ENCODE results near the gene WDR82. TPM values are rescaled to one million over a fixed set of nuclear protein-coding genes. Genes with fewer than 3 reads are reported as not detected.
"Not testable (repeated sequence)": the region's sequence is repeated elsewhere in the genome, so short reads cannot be mapped to it uniquely, and the experiment has no call there.

The WDR82 gene
- total and polyA plus RNA-seq, 2 of the 8 experiments (the other 6 are each of a cell fraction or from before 2014, with no cell fraction given): 33.5 to 82.7 TPM

- no peak for TF ChIP-seq PHF8 (conservative IDR thresholded peaks at IDR 0.05; ENCODE audit: low read depth, low read length)
- TF ChIP-seq NANOG (IDR thresholded peaks at IDR 0.05; ENCODE audit: insufficient read depth, low read depth, low read length, poor library complexity, severe bottlenecking): no peak
- TF ChIP-seq CBX5 (IDR thresholded peaks at IDR 0.05; ENCODE audit: low read depth, low read length): no peak
- TF ChIP-seq KDM1A (IDR thresholded peaks at IDR 0.05; ENCODE audit: borderline replicate concordance, low read length): no peak
- TF ChIP-seq MAFK (IDR thresholded peaks at IDR 0.05; ENCODE audit: low read depth, low read length): no peak
Observed at GRCh38 chr3:52272831-52273230, 5.6 kb downstream of the WDR82 start (continued).

- H2BK12ac ChIP-seq (ENCODE audit: low read depth, low read length); H3K9ac ChIP-seq (replicated peaks in 1 of 4; ENCODE audit: extremely low read depth in 1 of 4, low read depth in 3 of 4, low read length in 3 of 4); H3K56ac ChIP-seq (replicated peaks; ENCODE audit: insufficient read length, low read depth, low read length); H3K4me1 ChIP-seq (replicated peaks in 1 of 4; ENCODE audit: control insufficient read depth in 3 of 4, insufficient read depth in 4 of 4, low read length in 3 of 4); H2AFZ ChIP-seq (ENCODE audit: low read length); H2BK15ac ChIP-seq (ENCODE audit: low read length); H4K5ac ChIP-seq (ENCODE audit: insufficient read length, low read depth, low read length); H3K27me3 ChIP-seq (replicated peaks in 1 of 4; ENCODE audit: control insufficient read depth in 3 of 4, extremely low read depth in 1 of 4, insufficient read depth in 3 of 4, low read length in 3 of 4); H4K8ac ChIP-seq (ENCODE audit: extremely low read depth, insufficient read depth, low read length); H2BK20ac ChIP-seq (ENCODE audit: low read length); H2AK5ac ChIP-seq (ENCODE audit: low read depth, low read length); H4K91ac ChIP-seq (replicated peaks; ENCODE audit: insufficient read length, low read length); H3K4me2 ChIP-seq (ENCODE audit: insufficient read depth in 1 of 2, low read depth in 2 of 2, low read length in 2 of 2); FAIRE-seq; H3K18ac ChIP-seq (ENCODE audit: extremely low read depth, low read length); H3K4ac ChIP-seq (replicated peaks; ENCODE audit: insufficient read length, low read depth, low read length); H3K23me2 ChIP-seq (ENCODE audit: low read depth, low read length); H2BK120ac ChIP-seq (replicated peaks; ENCODE audit: low read depth, low read length); H3K9me3 ChIP-seq (ENCODE audit: insufficient read depth in 2 of 2, low read depth in 1 of 2, low read length in 1 of 2); H3K27ac ChIP-seq (ENCODE audit: low read depth, low read length); H3K14ac ChIP-seq (ENCODE audit: insufficient read length); H3K79me1 ChIP-seq (ENCODE audit: low read depth, low read length); H2BK5ac ChIP-seq (ENCODE audit: low read depth, low read length); DNase-seq (ENCODE audit: low read depth in 1 of 2, low spot score in 2 of 2); H3K23ac ChIP-seq (ENCODE audit: insufficient read length); H3K4me3 ChIP-seq (ENCODE audit: extremely low read depth in 1 of 4, insufficient read depth in 2 of 4, low read depth in 3 of 4, low read length in 4 of 4): not testable (repeated sequence)
- Histone ChIP-seq H4K20me1 (replicated peaks in 1 of 2; ENCODE audit: control insufficient read depth in 1 of 2, insufficient read depth in 2 of 2, low read length in 2 of 2) (peaks cover 19 to 24% of the 10 kb centered on the region in 2 experiments), H3K79me2 (ENCODE audit: control insufficient read depth in 1 of 2, insufficient read depth in 2 of 2, low read length in 2 of 2) (peaks cover 44 to 94% of the 10 kb centered on the region in 2 experiments), H3K36me3 (ENCODE audit: control insufficient read depth in 2 of 4, insufficient read depth in 4 of 4, low read length in 3 of 4) (peaks cover 11 to 40% (median 23%) of the 10 kb centered on the region in 4 experiments)
- POLR2A ChIA-PET (ENCODE audit: partially characterized antibody): interaction anchor here (1.1 to 2.4 kb wide), 3 partner anchors 16 to 35 kb away, joined by 4 to 9 read pairs (median 4); no protein-coding TSS in a partner anchor
- CTCF ChIA-PET (ENCODE audit: partially characterized antibody): interaction anchor here (0.7 to 2.3 kb wide), 7 partner anchors 11 to 84 kb away, joined by 3 to 9 read pairs (median 3); no protein-coding TSS in a partner anchor
- 90% methylated on average over 9 of the region's 9 CpGs; no CpG with 5 or more reads in 1 of the 2 experiments for WGBS, 2 experiments (ENCODE audit: extremely low coverage in 1 of 2, insufficient coverage in 1 of 2, insufficient read length in 1 of 2, insufficient replicate concordance in 2 of 2, low coverage in 1 of 2, low lambda C conversion rate in 2 of 2, missing lambda C conversion rate in 1 of 2)
Observed at GRCh38 chr3:52272172-52272571, 6.3 kb downstream of the WDR82 start.
